Spleen (tissue), 11 donors: Measurements from ENCODE around the gene ADAM10. TPM values are rescaled to one million over a fixed set of nuclear protein-coding genes. Genes with fewer than 3 reads are reported as not detected.

Experiments used
- DNase-seq: peaks from one replicate; pipeline ENCODE4 v3.0.0-alpha.2; 2020
- H3K27ac ChIP-seq, 8 donors: fragments of 200-600 bp; sonication (generic) in 7 of 8; 1 replicate in 4 of 8; 2 replicates in 4 of 8; pipeline versions ENCODE4 v1.5.0 to v1.8.0; 2016 to 2021; ENCODE audit warnings: inconsistent platforms in 4 of 8, mild to moderate bottlenecking in 4 of 8, moderate library complexity in 1 of 8
- H3K27me3 ChIP-seq, 7 donors: fragments of 200-600 bp; sonication (generic) in 6 of 7; replicated peaks in 1 of 7; 1 replicate in 4 of 7; 2 replicates in 3 of 7; pipeline versions ENCODE4 v1.5.0 to v1.8.0; 2016 to 2021; ENCODE audit warnings: inconsistent platforms in 3 of 7, mild to moderate bottlenecking in 1 of 7
- H3K36me3 ChIP-seq, 6 donors: fragments of 200-600 bp; sonication (generic) in 5 of 6; 1 replicate in 4 of 6; 2 replicates in 2 of 6; pipeline versions ENCODE4 v1.5.0 to v1.8.0; 2016 to 2021; ENCODE audit warnings: inconsistent platforms in 2 of 6
- H3K4me1 ChIP-seq, 6 donors: fragments of 200-600 bp; sonication (generic) in 5 of 6; 1 replicate in 3 of 6; 2 replicates in 3 of 6; pipeline versions ENCODE4 v1.5.0 to v1.8.0; 2016 to 2021; ENCODE audit warnings: inconsistent platforms in 3 of 6
- H3K4me3 ChIP-seq, 8 donors: fragments of 200-600 bp; sonication (generic) in 7 of 8; 1 replicate in 4 of 8; 2 replicates in 4 of 8; pipeline versions ENCODE4 v1.5.0 to v1.8.0; 2016 to 2021; ENCODE audit warnings: inconsistent platforms in 4 of 8, mild to moderate bottlenecking in 4 of 8, moderate library complexity in 2 of 8
- H3K9me3 ChIP-seq, 8 donors: fragments of 200-600 bp; sonication (generic) in 7 of 8; 1 replicate in 4 of 8; 2 replicates in 4 of 8; pipeline versions ENCODE4 v1.5.0 to v1.8.0; 2016 to 2021; ENCODE audit warnings: inconsistent platforms in 4 of 8
- POLR2A ChIP-seq, 3 donors: fragments of 450-650 bp; IDR thresholded peaks; one replicate each; pipeline ENCODE4 v1.5.1; 2017; ENCODE audit warnings: antibody characterized with exemption in 3 of 3, mild to moderate bottlenecking in 1 of 3
- POLR2AphosphoS5 ChIP-seq, 3 donors: sonication (generic); formaldehyde crosslinking; IDR thresholded peaks; one replicate each; pipeline ENCODE4 v1.5.1; 2017; ENCODE audit warnings: antibody characterized with exemption in 3 of 3
- WGBS, 5 donors: extraction: QIAGEN DNeasy Blood & Tissue Kit in 3 of 5; methylation state at CpG; one replicate each; pipeline versions ENCODE4 v1.1.5 to v1.1.7; 2013 to 2018; 5-methylcytosine and 5-hydroxymethylcytosine counted together
- intact Hi-C: fragments of 100-400 bp; cut with DNase I; formaldehyde crosslinking; loops from one replicate; pipeline ENCODE4 v1.15.0; 2023; ENCODE audit warnings: low total_unique reads
- polyA plus RNA-seq, 3 donors: library from polyadenylated mRNA; stranded (reverse); fragments of 200-250 nt; gene quantifications; one replicate each; pipeline ENCODE4 v1.2.1, GENCODE V29; 2013
- total RNA-seq, 7 donors: library from RNA; depleted of rRNA in 3 of 7; stranded (reverse); fragments of >200 nt in 3 of 7; fragmentation: NEBNext Ultra II Directional in 4 of 7; extraction: Animal tissue kit (Norgen Biotek cat#: 25700) in 4 of 7; gene quantifications; one replicate each; pipeline versions ENCODE4 v1.1.0 to v1.2.1, GENCODE V29; 2016 to 2021
- TF ChIP-seq, protein P1 (sequence below), 11 experiments: fragments of 200-600 bp in 7 of 11; fragments of 450-650 bp in 4 of 11; sonication (generic) in 4 of 11; IDR thresholded peaks in 8 of 11; conservative IDR thresholded peaks in 3 of 11; 1 replicate in 7 of 11; 2 replicates in 4 of 11; pipeline versions ENCODE4 v1.4.0 to v1.8.0; 2016 to 2021; ENCODE audit warnings: antibody characterized with exemption in 11 of 11, inconsistent platforms in 4 of 11, mild to moderate bottlenecking in 1 of 11
- donor health status: healthy with polysubstance abuse.
- donor health status: DM: no; HTN: no; CAD: no; lungs with moderate emphysema.
- donor health status: DM: no; HTN: no; CAD: no.
- donor health status: Bipolar disorder and iron deficiency.
- donor health status: healthy.
- donor health status: DM: no; HTN: no; CAD: no.
- donor health status: DM: yes; HTN: yes; CAD: no.

The ADAM10 gene
- total and polyA plus RNA-seq, 10 donors: 7.6 to 205 (median 123) TPM

DNA sequence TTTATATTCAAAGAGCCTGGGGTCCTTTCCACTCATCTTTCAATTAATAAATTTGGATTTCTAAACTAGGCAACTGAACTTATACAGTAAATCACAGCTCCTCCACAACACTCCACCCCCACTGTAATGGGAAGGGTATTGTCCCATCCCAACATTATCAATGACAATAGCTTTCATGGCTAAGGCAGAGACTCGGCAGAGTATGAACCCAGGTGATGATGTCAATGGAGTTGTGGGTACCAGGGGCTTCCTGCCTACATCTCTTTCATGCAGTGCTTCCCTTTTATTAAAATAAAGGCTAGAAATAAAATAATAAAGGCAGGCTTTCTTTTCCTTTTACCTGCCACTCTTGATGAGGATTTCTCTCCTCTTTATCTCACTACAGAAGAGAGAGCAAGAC is 109.5 kb downstream of the ADAM10 start:
- Histone ChIP-seq H3K4me3 (no peak overlapping the region), H3K27me3 (no peaks in the 10 kb centered on the region), H3K4me1 (no peaks in the 10 kb centered on the region), H3K27ac (no peak overlapping the region), H3K9me3 (no peaks in the 10 kb centered on the region), H3K36me3 (peaks cover 0 to 93% (median 28%) of the 10 kb centered on the region in 6 donors)
- TF ChIP-seq POLR2AphosphoS5 (IDR thresholded peaks at IDR 0.05): no peak
- TF ChIP-seq POLR2A (IDR thresholded peaks at IDR 0.05): no peak
- TF ChIP-seq, protein P1, sequence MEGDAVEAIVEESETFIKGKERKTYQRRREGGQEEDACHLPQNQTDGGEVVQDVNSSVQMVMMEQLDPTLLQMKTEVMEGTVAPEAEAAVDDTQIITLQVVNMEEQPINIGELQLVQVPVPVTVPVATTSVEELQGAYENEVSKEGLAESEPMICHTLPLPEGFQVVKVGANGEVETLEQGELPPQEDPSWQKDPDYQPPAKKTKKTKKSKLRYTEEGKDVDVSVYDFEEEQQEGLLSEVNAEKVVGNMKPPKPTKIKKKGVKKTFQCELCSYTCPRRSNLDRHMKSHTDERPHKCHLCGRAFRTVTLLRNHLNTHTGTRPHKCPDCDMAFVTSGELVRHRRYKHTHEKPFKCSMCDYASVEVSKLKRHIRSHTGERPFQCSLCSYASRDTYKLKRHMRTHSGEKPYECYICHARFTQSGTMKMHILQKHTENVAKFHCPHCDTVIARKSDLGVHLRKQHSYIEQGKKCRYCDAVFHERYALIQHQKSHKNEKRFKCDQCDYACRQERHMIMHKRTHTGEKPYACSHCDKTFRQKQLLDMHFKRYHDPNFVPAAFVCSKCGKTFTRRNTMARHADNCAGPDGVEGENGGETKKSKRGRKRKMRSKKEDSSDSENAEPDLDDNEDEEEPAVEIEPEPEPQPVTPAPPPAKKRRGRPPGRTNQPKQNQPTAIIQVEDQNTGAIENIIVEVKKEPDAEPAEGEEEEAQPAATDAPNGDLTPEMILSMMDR (IDR thresholded peaks at IDR 0.05 in 8 of 11, conservative IDR thresholded peaks at IDR 0.05 in 3 of 11): no peak
- intact Hi-C loops: no loop called here
- no peak for DNase-seq
- 70 to 93% (median 86%) methylated on average over 1 of the region's 1 CpG for WGBS, 5 donors

- Histone ChIP-seq H3K4me3 (no peak overlapping the region), H3K9me3 (no peaks in the 10 kb centered on the region), H3K36me3 (peaks cover 0 to 85% (median 24%) of the 10 kb centered on the region in 6 donors), H3K27me3 (no peaks in the 10 kb centered on the region), H3K4me1 (no peaks in the 10 kb centered on the region), H3K27ac (no peak overlapping the region)
- TF ChIP-seq, protein P1 (IDR thresholded peaks at IDR 0.05 in 8 of 11, conservative IDR thresholded peaks at IDR 0.05 in 3 of 11): no peak
- TF ChIP-seq POLR2A (IDR thresholded peaks at IDR 0.05): no peak
- no peak for TF ChIP-seq POLR2AphosphoS5 (IDR thresholded peaks at IDR 0.05)
- intact Hi-C loops: no loop called here
- DNase-seq: no peak
- WGBS, 5 donors: 74 to 91% (median 86%) methylated on average over 2 of the region's 2 CpGs
Measured at GRCh38 chr15:58639002-58639756, 110.3 kb downstream of the ADAM10 start.

- Histone ChIP-seq H3K27me3 (no peaks in the 10 kb centered on the region), H3K36me3 (peaks cover 0 to 56% (median 3%) of the 10 kb centered on the region in 6 donors), H3K4me3 (no peak overlapping the region), H3K9me3 (no peaks in the 10 kb centered on the region), H3K4me1 (peaks cover 10 to 41% (median 18%) of the 10 kb centered on the region in 6 donors), H3K27ac (peak overlapping the region in 2 of 8 donors; percentile 7 to 9)
- no peak for DNase-seq
- intact Hi-C loops: no loop called here
- 90 to 98% (median 95%) methylated on average over 2 of the region's 2 CpGs for WGBS, 5 donors
- TF ChIP-seq, protein P1 (IDR thresholded peaks at IDR 0.05 in 8 of 11, conservative IDR thresholded peaks at IDR 0.05 in 3 of 11): no peak
- TF ChIP-seq POLR2AphosphoS5 (IDR thresholded peaks at IDR 0.05) (no peak), POLR2A (IDR thresholded peaks at IDR 0.05) (no peak)
Measured at GRCh38 chr15:58632789-58633188, 116.7 kb downstream of the ADAM10 start.

- Histone ChIP-seq H3K27me3 (no peaks in the 10 kb centered on the region), H3K4me3 (no peak overlapping the region), H3K4me1 (peaks cover 19 to 56% (median 26%) of the 10 kb centered on the region in 6 donors), H3K27ac (peak overlapping the region in 3 of 8 donors; percentile 7 to 17 (median 7)), H3K9me3 (no peaks in the 10 kb centered on the region), H3K36me3 (peaks cover 0 to 53% (median 11%) of the 10 kb centered on the region in 6 donors)
- intact Hi-C loops: no loop called here
- WGBS, 5 donors: 94 to 100% (median 98%) methylated on average over 2 of the region's 2 CpGs
- no peak for DNase-seq
- TF ChIP-seq POLR2AphosphoS5 (IDR thresholded peaks at IDR 0.05) (no peak), POLR2A (IDR thresholded peaks at IDR 0.05) (no peak)
- TF ChIP-seq, protein P1 (IDR thresholded peaks at IDR 0.05 in 8 of 11, conservative IDR thresholded peaks at IDR 0.05 in 3 of 11): no peak
Measured at GRCh38 chr15:58631319-58631718, 118.2 kb downstream of the ADAM10 start.
